ENCODE results near the gene RMND5A. TPM values are rescaled to one million over a fixed set of nuclear protein-coding genes. Genes with fewer than 3 reads are reported as not detected.

The RMND5A gene
- polyA plus RNA-seq, 1 of the 3 experiments (the other 2 are of a cell fraction) = 4.3 TPM

DNA sequence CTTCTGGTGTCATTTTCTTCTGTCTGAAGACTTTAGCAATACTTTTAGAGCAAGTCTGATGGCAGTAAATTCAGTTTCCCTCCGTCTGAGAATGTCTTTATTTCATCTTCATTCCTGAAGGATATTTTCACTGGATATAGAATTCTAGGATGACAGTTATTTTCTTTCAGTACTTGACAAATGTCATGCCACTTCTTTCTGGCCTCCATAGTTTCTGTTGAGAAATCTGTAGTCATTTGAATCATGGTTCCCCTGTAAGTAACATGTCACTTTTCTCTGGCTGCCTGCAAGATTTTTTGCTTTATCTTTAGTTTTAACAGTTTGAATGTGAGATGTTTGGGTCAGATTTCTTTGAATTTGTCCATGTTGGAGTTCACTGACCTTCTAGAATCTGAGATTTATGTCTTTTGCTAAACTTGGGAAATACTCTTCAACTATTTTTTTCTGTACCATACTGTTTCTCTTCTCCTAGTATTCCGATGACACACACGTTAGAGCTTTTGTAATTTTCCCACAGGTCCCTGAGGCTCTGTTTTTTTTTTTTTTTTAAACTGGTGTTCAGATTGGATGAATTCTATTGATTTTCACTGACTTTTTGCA, 30.2 kb downstream of the RMND5A start (continued):
- TF ChIP-seq, protein P1, sequence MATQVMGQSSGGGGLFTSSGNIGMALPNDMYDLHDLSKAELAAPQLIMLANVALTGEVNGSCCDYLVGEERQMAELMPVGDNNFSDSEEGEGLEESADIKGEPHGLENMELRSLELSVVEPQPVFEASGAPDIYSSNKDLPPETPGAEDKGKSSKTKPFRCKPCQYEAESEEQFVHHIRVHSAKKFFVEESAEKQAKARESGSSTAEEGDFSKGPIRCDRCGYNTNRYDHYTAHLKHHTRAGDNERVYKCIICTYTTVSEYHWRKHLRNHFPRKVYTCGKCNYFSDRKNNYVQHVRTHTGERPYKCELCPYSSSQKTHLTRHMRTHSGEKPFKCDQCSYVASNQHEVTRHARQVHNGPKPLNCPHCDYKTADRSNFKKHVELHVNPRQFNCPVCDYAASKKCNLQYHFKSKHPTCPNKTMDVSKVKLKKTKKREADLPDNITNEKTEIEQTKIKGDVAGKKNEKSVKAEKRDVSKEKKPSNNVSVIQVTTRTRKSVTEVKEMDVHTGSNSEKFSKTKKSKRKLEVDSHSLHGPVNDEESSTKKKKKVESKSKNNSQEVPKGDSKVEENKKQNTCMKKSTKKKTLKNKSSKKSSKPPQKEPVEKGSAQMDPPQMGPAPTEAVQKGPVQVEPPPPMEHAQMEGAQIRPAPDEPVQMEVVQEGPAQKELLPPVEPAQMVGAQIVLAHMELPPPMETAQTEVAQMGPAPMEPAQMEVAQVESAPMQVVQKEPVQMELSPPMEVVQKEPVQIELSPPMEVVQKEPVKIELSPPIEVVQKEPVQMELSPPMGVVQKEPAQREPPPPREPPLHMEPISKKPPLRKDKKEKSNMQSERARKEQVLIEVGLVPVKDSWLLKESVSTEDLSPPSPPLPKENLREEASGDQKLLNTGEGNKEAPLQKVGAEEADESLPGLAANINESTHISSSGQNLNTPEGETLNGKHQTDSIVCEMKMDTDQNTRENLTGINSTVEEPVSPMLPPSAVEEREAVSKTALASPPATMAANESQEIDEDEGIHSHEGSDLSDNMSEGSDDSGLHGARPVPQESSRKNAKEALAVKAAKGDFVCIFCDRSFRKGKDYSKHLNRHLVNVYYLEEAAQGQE (IDR thresholded peaks at IDR 0.05; ENCODE audit: low read depth, low read length) = no peak
- TF ChIP-seq MEF2A (IDR thresholded peaks at IDR 0.05; ENCODE audit: borderline replicate concordance, low read depth) (no peak), CHD2 (IDR thresholded peaks at IDR 0.05; ENCODE audit: low read length, partially characterized antibody) (no peak), SIN3A (IDR thresholded peaks at IDR 0.05; ENCODE audit: borderline replicate concordance, low read depth, low read length) (no peak)

- 85% methylated on average over 1 of the region's 1 CpG for WGBS (ENCODE audit: low lambda C conversion rate)
- Histone ChIP-seq H3K9me3 (peaks cover 17% of the 10 kb centered on the region), H3K4me1 (ENCODE audit: control insufficient read depth in 1 of 2, insufficient read depth in 2 of 2, low read depth in 1 of 2, low read length in 1 of 2) (no peaks in the 10 kb centered on the region), H2AFZ (ENCODE audit: low read depth) (no peak overlapping the region), H3K9ac (no peak overlapping the region), H3K27ac (ENCODE audit: low read depth in 2 of 2, low read length in 1 of 2) (no peak overlapping the region), H4K20me1 (ENCODE audit: insufficient read depth) (no peaks in the 10 kb centered on the region), H3K79me2 (ENCODE audit: insufficient read depth) (peaks cover 22% of the 10 kb centered on the region), H3K27me3 (ENCODE audit: insufficient read depth) (no peaks in the 10 kb centered on the region), H3K4me2 (no peak overlapping the region), H3F3A (replicated peaks; ENCODE audit: insufficient read depth) (peaks cover 5% of the 10 kb centered on the region), H3K9me2 (no peaks in the 10 kb centered on the region), H3K36me3 (replicated peaks in 1 of 2; ENCODE audit: control insufficient read depth in 1 of 2, insufficient read depth in 2 of 2, low read length in 1 of 2) (peaks cover 35 to 60% of the 10 kb centered on the region in 2 experiments), H3K4me3 (ENCODE audit: low read depth in 2 of 2, low read length in 1 of 2) (no peak overlapping the region; a peak in 1 of 4 replicates)
- DNase-seq = no peak
- TF ChIP-seq RXRA (IDR thresholded peaks at IDR 0.05; ENCODE audit: borderline replicate concordance, low read depth) = no peak
- POLR2A ChIA-PET = no interaction called here
- CTCF ChIA-PET = interaction anchor here (0.7 kb wide), 1 partner anchor 13 kb away, joined by 4 read pairs; no protein-coding TSS in a partner anchor
Observed at GRCh38 chr2:86751778-86752177, 31.7 kb downstream of the RMND5A start.

GRCh38 chr2:86752934-86753333, 32.8 kb downstream of the RMND5A start:
- WGBS (ENCODE audit: low lambda C conversion rate) = 95% methylated on average over 3 of the region's 3 CpGs
- H3K27ac ChIP-seq (ENCODE audit: low read depth in 2 of 2, low read length in 1 of 2) = no peak overlapping the region
- peaks cover 5% of the 10 kb centered on the region for H3F3A ChIP-seq (replicated peaks; ENCODE audit: insufficient read depth)
- ChIA-PET CTCF (interaction anchor here (3.4 kb wide), 1 partner anchor 12 kb away, joined by 23 read pairs; no protein-coding TSS in a partner anchor), POLR2A (no interaction called here)
- H3K9me2 ChIP-seq = no peaks in the 10 kb centered on the region
- DNase-seq = no peak
- H3K79me2 ChIP-seq (ENCODE audit: insufficient read depth) = peaks cover 18% of the 10 kb centered on the region
- H3K4me1 ChIP-seq (ENCODE audit: control insufficient read depth in 1 of 2, insufficient read depth in 2 of 2, low read depth in 1 of 2, low read length in 1 of 2) = no peaks in the 10 kb centered on the region
- H3K4me2 ChIP-seq = no peak overlapping the region
- H3K9ac ChIP-seq = no peak overlapping the region
- no peaks in the 10 kb centered on the region for H3K27me3 ChIP-seq (ENCODE audit: insufficient read depth)
- no peaks in the 10 kb centered on the region for H4K20me1 ChIP-seq (ENCODE audit: insufficient read depth)
- peaks cover 17% of the 10 kb centered on the region for H3K9me3 ChIP-seq
- no peak overlapping the region for H2AFZ ChIP-seq (ENCODE audit: low read depth)
- TF ChIP-seq MXI1 (IDR thresholded peaks at IDR 0.05; ENCODE audit: low read depth, low read length) = no peak
- TF ChIP-seq RFX5 (IDR thresholded peaks at IDR 0.05; ENCODE audit: low read length) = no peak
- no peak for TF ChIP-seq RXRA (IDR thresholded peaks at IDR 0.05; ENCODE audit: borderline replicate concordance, low read depth)
- no peak for TF ChIP-seq EZH2phosphoT487 (IDR thresholded peaks at IDR 0.05; ENCODE audit: borderline replicate concordance, low read depth)
- TF ChIP-seq GATA2 (CRISPR knock-in tag; IDR thresholded peaks at IDR 0.05) = no peak
- TF ChIP-seq, protein P2, sequence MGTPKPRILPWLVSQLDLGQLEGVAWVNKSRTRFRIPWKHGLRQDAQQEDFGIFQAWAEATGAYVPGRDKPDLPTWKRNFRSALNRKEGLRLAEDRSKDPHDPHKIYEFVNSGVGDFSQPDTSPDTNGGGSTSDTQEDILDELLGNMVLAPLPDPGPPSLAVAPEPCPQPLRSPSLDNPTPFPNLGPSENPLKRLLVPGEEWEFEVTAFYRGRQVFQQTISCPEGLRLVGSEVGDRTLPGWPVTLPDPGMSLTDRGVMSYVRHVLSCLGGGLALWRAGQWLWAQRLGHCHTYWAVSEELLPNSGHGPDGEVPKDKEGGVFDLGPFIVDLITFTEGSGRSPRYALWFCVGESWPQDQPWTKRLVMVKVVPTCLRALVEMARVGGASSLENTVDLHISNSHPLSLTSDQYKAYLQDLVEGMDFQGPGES (IDR thresholded peaks at IDR 0.05; ENCODE audit: low read depth, low read length) = no peak
- TF ChIP-seq, protein P1 (IDR thresholded peaks at IDR 0.05; ENCODE audit: low read depth, low read length) = no peak
- TF ChIP-seq FOXJ3 (CRISPR knock-in tag; IDR thresholded peaks at IDR 0.05) = no peak
- TF ChIP-seq YY1 (IDR thresholded peaks at IDR 0.05; ENCODE audit: low read depth) = no peak
- TF ChIP-seq CHD2 (IDR thresholded peaks at IDR 0.05; ENCODE audit: low read length, partially characterized antibody) = no peak
- H3K4me3 ChIP-seq (ENCODE audit: low read depth in 2 of 2, low read length in 1 of 2) = no peak overlapping the region
- H3K36me3 ChIP-seq (replicated peaks in 1 of 2; ENCODE audit: control insufficient read depth in 1 of 2, insufficient read depth in 2 of 2, low read length in 1 of 2) = peaks cover 32 to 60% of the 10 kb centered on the region in 2 experiments
